ENCODE data around the gene MYO18A. TPM values are rescaled to one million over a fixed set of nuclear protein-coding genes. Genes with fewer than 3 reads are reported as not detected.

Gene MYO18A
- total and polyA plus RNA-seq, 7 experiments from 2014 or later = 10.2 to 144 (median 95.3) TPM

DNA sequence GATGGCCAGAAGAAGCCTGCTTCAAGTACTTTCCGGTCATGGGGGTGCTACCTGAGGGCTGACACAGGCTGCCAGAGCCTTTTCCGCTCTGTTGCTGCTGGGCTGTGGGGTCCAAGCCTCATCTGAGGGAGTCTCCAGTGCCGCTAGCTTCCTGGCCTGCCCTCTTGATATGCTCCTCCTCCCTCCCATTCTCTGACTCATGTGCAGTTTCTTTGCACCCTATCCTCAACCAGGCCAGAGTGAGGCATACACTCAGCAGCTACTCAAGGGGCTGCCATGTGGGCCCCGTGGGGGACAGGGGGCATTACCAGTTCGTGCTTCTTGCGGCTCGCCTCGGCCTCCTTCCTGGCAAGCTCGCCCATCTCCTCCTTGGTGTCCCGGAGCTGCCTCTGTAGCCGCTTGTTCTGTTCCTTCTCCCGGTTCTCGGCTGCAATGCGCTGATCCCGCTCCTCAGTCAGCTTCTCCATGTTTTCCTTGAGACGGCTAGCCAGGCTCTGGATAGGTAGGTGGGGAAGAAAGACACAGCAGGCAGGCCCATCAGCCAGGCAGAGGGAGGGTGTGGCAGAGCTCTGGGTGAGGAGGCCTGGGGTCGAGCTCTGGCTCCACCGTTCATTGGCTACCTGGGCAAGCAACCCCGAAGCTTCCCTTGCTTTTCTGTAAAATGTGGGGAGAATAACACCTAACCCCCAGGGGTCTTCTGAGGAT lies 93.4 kb downstream of the MYO18A start:
- Mint-ChIP-seq H3K27ac (peak overlapping the region in 1 of 9 donors; percentile 9), H3K4me3 (no peak overlapping the region), H3K4me1 (no peaks in the 10 kb centered on the region), H3K27me3 (no peaks in the 10 kb centered on the region), H3K36me3 (peaks cover 5 to 41% (median 11%) of the 10 kb centered on the region in 5 donors), H3K9me3 (no peaks in the 10 kb centered on the region)
- Histone ChIP-seq H3K4me3 (ENCODE audit: low read length) (no peak overlapping the region), H3K4me1 (ENCODE audit: control insufficient read depth in 2 of 2, insufficient read depth in 2 of 2, low read length in 2 of 2) (no peaks in the 10 kb centered on the region), H3K27ac (ENCODE audit: low read depth, low read length) (no peak overlapping the region), H3K27me3 (ENCODE audit: control insufficient read depth in 2 of 2, insufficient read depth in 2 of 2, low read length in 2 of 2) (no peaks in the 10 kb centered on the region), H3K9me3 (ENCODE audit: control insufficient read depth in 2 of 3, low read length in 3 of 3) (no peaks in the 10 kb centered on the region), H3K36me3 (ENCODE audit: control insufficient read depth in 2 of 3, insufficient read depth in 3 of 3, low read length in 3 of 3) (peaks cover 6 to 97% (median 12%) of the 10 kb centered on the region in 3 experiments)
- POLR2A ChIA-PET = no interaction called here
- CTCF ChIA-PET = interaction anchor here (1.0 kb wide), 1 partner anchor 30 kb away, joined by 3 read pairs; no protein-coding TSS in a partner anchor
- DNase-seq (no peak), ATAC-seq (no peak)
- intact Hi-C loops (cut with micrococcal nuclease) = no loop called here

DNA sequence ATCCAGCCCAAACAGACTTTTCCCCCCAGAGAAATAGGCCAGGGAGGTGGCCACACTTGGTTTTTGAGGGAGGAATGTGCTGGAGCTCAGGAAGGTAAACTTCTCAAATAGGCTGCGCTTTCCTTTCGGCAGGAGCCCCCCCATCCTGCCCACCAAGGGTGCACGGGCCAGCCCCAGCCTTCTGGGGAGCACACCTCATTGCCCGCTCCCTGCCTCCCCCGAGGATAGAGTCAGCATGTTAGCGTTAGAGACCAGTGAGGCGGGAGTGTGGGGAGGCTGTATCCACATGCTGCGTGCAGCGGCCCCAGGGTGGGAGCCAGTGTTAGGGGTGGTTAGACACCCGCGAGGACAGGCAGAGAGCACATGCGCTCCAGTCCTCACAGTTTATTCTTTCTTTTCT lies 95.0 kb downstream of the MYO18A start:
- H3K27me3 Mint-ChIP-seq = no peaks in the 10 kb centered on the region
- Histone ChIP-seq H3K4me1 (ENCODE audit: control insufficient read depth in 2 of 2, insufficient read depth in 2 of 2, low read length in 2 of 2) (no peaks in the 10 kb centered on the region), H3K4me3 (ENCODE audit: low read length) (no peak overlapping the region), H3K27ac (ENCODE audit: low read depth, low read length) (no peak overlapping the region), H3K9me3 (ENCODE audit: control insufficient read depth in 2 of 3, low read length in 3 of 3) (no peaks in the 10 kb centered on the region), H3K36me3 (ENCODE audit: control insufficient read depth in 2 of 3, insufficient read depth in 3 of 3, low read length in 3 of 3) (peaks cover 6 to 96% (median 12%) of the 10 kb centered on the region in 3 experiments), H3K27me3 (ENCODE audit: control insufficient read depth in 2 of 2, insufficient read depth in 2 of 2, low read length in 2 of 2) (no peaks in the 10 kb centered on the region)
- intact Hi-C loops (cut with micrococcal nuclease) = no loop called here
- POLR2A ChIA-PET = no interaction called here
- H3K9me3 Mint-ChIP-seq = no peaks in the 10 kb centered on the region
- peaks cover 0 to 2% (median 0%) of the 10 kb centered on the region in 7 donors for H3K4me1 Mint-ChIP-seq
- no peak overlapping the region for H3K27ac Mint-ChIP-seq
- H3K4me3 Mint-ChIP-seq = no peak overlapping the region
- CTCF ChIA-PET = no interaction called here
- H3K36me3 Mint-ChIP-seq = peaks cover 8 to 46% (median 15%) of the 10 kb centered on the region in 5 donors
- DNase-seq (no peak), ATAC-seq (no peak)

DNA sequence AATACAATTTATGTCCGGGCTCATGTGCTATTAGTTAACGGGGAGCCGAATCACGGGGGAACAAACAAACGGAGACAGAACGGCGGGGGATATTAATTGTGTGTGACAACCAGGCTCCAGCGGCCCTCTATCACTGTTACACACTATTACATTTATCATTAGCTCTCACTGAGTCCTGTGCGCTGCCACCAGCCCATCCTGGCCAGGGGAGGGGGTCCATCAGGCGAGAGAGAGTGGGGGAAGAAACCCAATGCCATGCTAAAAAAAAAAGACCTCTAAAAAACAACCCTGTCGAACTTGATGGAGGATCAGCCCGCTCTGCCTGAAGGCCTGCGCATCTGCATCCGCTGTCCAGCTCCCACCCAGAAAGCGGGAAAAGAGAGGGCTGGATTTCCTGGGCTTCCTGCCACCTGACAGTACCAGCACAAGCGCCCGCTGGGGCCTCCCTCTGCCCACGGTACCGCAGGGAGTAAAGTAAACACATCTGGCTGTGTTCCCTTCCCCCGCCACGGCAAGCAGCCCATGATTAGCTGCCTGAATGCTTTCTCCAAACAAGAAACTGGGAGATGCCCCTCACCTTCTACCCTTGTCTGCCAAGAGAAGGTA lies 95.6 kb downstream of the MYO18A start:
- DNase-seq (no peak), ATAC-seq (no peak)
- H3K27me3 Mint-ChIP-seq = no peaks in the 10 kb centered on the region
- intact Hi-C loops (cut with micrococcal nuclease) = no loop called here
- POLR2A ChIA-PET = no interaction called here
- H3K4me1 ChIP-seq (ENCODE audit: control insufficient read depth in 2 of 2, insufficient read depth in 2 of 2, low read length in 2 of 2) = no peaks in the 10 kb centered on the region
- H3K9me3 Mint-ChIP-seq = no peaks in the 10 kb centered on the region
- H3K4me3 Mint-ChIP-seq = no peak overlapping the region
- no peaks in the 10 kb centered on the region for H3K9me3 ChIP-seq (ENCODE audit: control insufficient read depth in 2 of 3, low read length in 3 of 3)
- no peak overlapping the region for H3K4me3 ChIP-seq (ENCODE audit: low read length)
- no peak overlapping the region for H3K27ac ChIP-seq (ENCODE audit: low read depth, low read length)
- peaks cover 8 to 42% (median 15%) of the 10 kb centered on the region in 5 donors for H3K36me3 Mint-ChIP-seq
- H3K36me3 ChIP-seq (ENCODE audit: control insufficient read depth in 2 of 3, insufficient read depth in 3 of 3, low read length in 3 of 3) = peaks cover 6 to 96% (median 8%) of the 10 kb centered on the region in 3 experiments
- peaks cover 0 to 2% (median 0%) of the 10 kb centered on the region in 7 donors for H3K4me1 Mint-ChIP-seq
- CTCF ChIA-PET = no interaction called here
- H3K27ac Mint-ChIP-seq = peak overlapping the region in 1 of 9 donors; percentile 0
- no peaks in the 10 kb centered on the region for H3K27me3 ChIP-seq (ENCODE audit: control insufficient read depth in 2 of 2, insufficient read depth in 2 of 2, low read length in 2 of 2)

DNA sequence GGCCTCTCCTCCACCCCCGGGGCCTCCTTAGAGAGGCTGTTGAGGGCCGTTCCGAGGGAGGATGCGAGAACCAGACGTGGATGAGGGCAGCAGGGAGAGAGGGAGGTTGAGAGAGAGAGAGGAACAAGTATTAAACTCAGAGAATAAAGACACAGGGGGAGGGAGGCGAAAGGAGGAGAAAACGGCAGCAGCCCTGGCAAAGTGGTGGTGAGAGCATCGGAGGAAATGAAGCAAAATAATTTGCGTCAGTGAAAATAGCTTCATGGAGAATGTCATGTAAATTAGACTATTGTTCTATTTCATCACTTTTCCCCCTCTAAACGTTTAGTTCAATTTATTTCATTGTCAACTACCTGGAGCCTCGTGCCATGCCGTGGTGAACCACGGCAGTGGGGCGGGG lies 99.2 kb downstream of the MYO18A start:
- no peaks in the 10 kb centered on the region for H3K9me3 Mint-ChIP-seq
- intact Hi-C loops (cut with micrococcal nuclease) = no loop called here
- CTCF ChIA-PET = no interaction called here

DNA sequence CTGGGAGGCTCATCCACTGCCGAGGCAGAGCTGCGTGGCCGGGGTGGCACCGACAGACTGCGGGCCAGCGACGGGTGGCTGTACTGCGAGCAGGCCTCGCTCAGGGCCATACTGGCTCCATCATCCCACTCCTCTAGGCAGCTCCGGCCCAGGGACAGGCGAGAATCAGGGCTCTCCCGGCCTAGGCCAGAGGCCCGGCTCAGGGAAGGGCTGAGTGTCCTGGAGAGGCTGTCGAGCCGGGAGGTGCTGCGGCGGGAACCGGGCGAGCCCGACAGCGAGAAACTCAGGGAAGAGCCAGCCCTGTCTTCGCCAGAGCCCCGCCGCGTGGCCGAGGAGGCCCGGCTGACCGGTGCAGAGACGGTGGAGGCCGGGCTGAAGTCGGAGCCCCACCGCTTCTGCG lies 99.9 kb downstream of the MYO18A start:
- H3K4me1 Mint-ChIP-seq = peaks cover 0 to 5% (median 0%) of the 10 kb centered on the region in 7 donors
- CTCF ChIA-PET = no interaction called here
- H3K27me3 Mint-ChIP-seq = no peaks in the 10 kb centered on the region
- Histone ChIP-seq H3K4me3 (ENCODE audit: low read length) (no peak overlapping the region), H3K9me3 (ENCODE audit: control insufficient read depth in 2 of 3, low read length in 3 of 3) (no peaks in the 10 kb centered on the region), H3K4me1 (ENCODE audit: control insufficient read depth in 2 of 2, insufficient read depth in 2 of 2, low read length in 2 of 2) (no peaks in the 10 kb centered on the region), H3K36me3 (ENCODE audit: control insufficient read depth in 2 of 3, insufficient read depth in 3 of 3, low read length in 3 of 3) (peaks cover 0 to 78% (median 5%) of the 10 kb centered on the region in 3 experiments), H3K27ac (ENCODE audit: low read depth, low read length) (no peak overlapping the region), H3K27me3 (ENCODE audit: control insufficient read depth in 2 of 2, insufficient read depth in 2 of 2, low read length in 2 of 2) (no peaks in the 10 kb centered on the region)
- POLR2A ChIA-PET = no interaction called here
- H3K4me3 Mint-ChIP-seq = no peak overlapping the region
- H3K36me3 Mint-ChIP-seq = peaks cover 1 to 21% (median 14%) of the 10 kb centered on the region in 5 donors
- no peak overlapping the region for H3K27ac Mint-ChIP-seq
- intact Hi-C loops (cut with micrococcal nuclease) = no loop called here
- H3K9me3 Mint-ChIP-seq = no peaks in the 10 kb centered on the region
- ATAC-seq (no peak), DNase-seq (no peak)

More for the DNA sequence above, 99.2 kb downstream of the MYO18A start:
- Mint-ChIP-seq H3K36me3 (peaks cover 1 to 21% (median 14%) of the 10 kb centered on the region in 5 donors), H3K27ac (no peak overlapping the region), H3K27me3 (no peaks in the 10 kb centered on the region), H3K4me3 (no peak overlapping the region), H3K4me1 (peaks cover 0 to 2% (median 0%) of the 10 kb centered on the region in 7 donors)
- Histone ChIP-seq H3K4me3 (ENCODE audit: low read length) (no peak overlapping the region), H3K36me3 (ENCODE audit: control insufficient read depth in 2 of 3, insufficient read depth in 3 of 3, low read length in 3 of 3) (peaks cover 0 to 84% (median 5%) of the 10 kb centered on the region in 3 experiments), H3K27me3 (ENCODE audit: control insufficient read depth in 2 of 2, insufficient read depth in 2 of 2, low read length in 2 of 2) (no peaks in the 10 kb centered on the region), H3K27ac (ENCODE audit: low read depth, low read length) (no peak overlapping the region), H3K4me1 (ENCODE audit: control insufficient read depth in 2 of 2, insufficient read depth in 2 of 2, low read length in 2 of 2) (no peaks in the 10 kb centered on the region), H3K9me3 (ENCODE audit: control insufficient read depth in 2 of 3, low read length in 3 of 3) (no peaks in the 10 kb centered on the region)
- POLR2A ChIA-PET = no interaction called here
- ATAC-seq (no peak), DNase-seq (no peak)

DNA sequence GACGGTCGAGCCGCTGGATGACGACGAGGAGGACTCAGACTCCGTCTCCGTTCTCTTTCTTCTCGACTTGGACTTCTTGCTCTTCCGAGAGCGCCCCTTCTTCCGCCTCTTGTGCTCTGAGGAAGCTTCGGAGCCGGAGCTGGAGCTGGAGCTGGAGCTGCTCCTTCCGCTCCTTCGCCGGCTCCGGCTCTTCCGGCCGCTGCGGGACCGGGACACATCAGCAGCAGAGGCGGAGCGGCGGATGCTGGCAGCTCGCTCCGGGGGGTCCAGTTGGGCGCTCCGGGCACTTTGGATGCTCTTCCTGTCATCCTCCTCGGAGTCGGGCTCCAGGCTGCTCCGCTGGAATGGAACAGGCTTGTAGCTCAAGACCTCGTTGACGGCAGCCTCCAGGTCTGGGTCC lies 100.3 kb downstream of the MYO18A start:
- H3K9me3 Mint-ChIP-seq = no peaks in the 10 kb centered on the region
- Histone ChIP-seq H3K36me3 (ENCODE audit: control insufficient read depth in 2 of 3, insufficient read depth in 3 of 3, low read length in 3 of 3) (peaks cover 0 to 74% (median 5%) of the 10 kb centered on the region in 3 experiments), H3K9me3 (ENCODE audit: control insufficient read depth in 2 of 3, low read length in 3 of 3) (no peaks in the 10 kb centered on the region), H3K4me3 (ENCODE audit: low read length) (no peak overlapping the region), H3K4me1 (ENCODE audit: control insufficient read depth in 2 of 2, insufficient read depth in 2 of 2, low read length in 2 of 2) (no peaks in the 10 kb centered on the region), H3K27me3 (ENCODE audit: control insufficient read depth in 2 of 2, insufficient read depth in 2 of 2, low read length in 2 of 2) (no peaks in the 10 kb centered on the region), H3K27ac (ENCODE audit: low read depth, low read length) (no peak overlapping the region)
- intact Hi-C loops (cut with micrococcal nuclease) = no loop called here
- H3K27me3 Mint-ChIP-seq = no peaks in the 10 kb centered on the region
- ChIA-PET CTCF (no interaction called here), POLR2A (no interaction called here)
- no peak overlapping the region for H3K4me3 Mint-ChIP-seq
- peaks cover 0 to 5% (median 0%) of the 10 kb centered on the region in 7 donors for H3K4me1 Mint-ChIP-seq
- no peak overlapping the region for H3K27ac Mint-ChIP-seq
- no peak for ATAC-seq
- H3K36me3 Mint-ChIP-seq = peaks cover 1 to 21% (median 14%) of the 10 kb centered on the region in 5 donors
- no peak for DNase-seq

DNA sequence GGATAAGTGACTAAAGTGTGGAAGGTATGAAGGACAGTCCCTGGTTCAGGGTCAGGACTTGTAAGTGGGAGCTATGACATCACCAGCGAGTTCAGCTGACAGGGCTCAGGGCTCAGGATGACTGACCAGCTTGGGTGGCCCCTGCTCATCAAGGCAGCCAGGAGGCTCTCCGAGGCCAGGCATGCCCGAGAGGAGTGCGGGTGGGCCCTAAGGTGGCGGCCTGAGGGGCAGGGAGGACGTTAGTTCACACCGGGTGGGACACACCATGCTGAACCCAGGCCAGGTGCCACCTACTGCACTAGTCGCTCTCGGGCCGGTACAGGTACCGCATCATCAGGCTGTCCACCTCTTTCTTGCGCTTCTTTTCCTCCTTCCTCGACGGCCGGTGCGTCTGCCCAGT lies 100.8 kb downstream of the MYO18A start:
- DNase-seq = no peak
- Histone ChIP-seq H3K27ac (ENCODE audit: low read depth, low read length) (no peak overlapping the region), H3K9me3 (ENCODE audit: control insufficient read depth in 2 of 3, low read length in 3 of 3) (no peaks in the 10 kb centered on the region), H3K36me3 (ENCODE audit: control insufficient read depth in 2 of 3, insufficient read depth in 3 of 3, low read length in 3 of 3) (peaks cover 0 to 69% (median 5%) of the 10 kb centered on the region in 3 experiments), H3K27me3 (ENCODE audit: control insufficient read depth in 2 of 2, insufficient read depth in 2 of 2, low read length in 2 of 2) (no peaks in the 10 kb centered on the region), H3K4me1 (ENCODE audit: control insufficient read depth in 2 of 2, insufficient read depth in 2 of 2, low read length in 2 of 2) (no peaks in the 10 kb centered on the region), H3K4me3 (ENCODE audit: low read length) (no peak overlapping the region)
- Mint-ChIP-seq H3K27ac (no peak overlapping the region), H3K36me3 (peaks cover 1 to 21% (median 14%) of the 10 kb centered on the region in 5 donors), H3K27me3 (no peaks in the 10 kb centered on the region), H3K4me1 (peaks cover 0 to 5% (median 0%) of the 10 kb centered on the region in 7 donors), H3K4me3 (no peak overlapping the region), H3K9me3 (no peaks in the 10 kb centered on the region)
- CTCF ChIA-PET = no interaction called here
- ATAC-seq = no peak
- POLR2A ChIA-PET = no interaction called here
- intact Hi-C loops (cut with micrococcal nuclease) = no loop called here
